CD4-positive, alpha-beta T cell (primary cell): ENCODE results near the gene GAPDHS. TPM values are rescaled to one million over a fixed set of nuclear protein-coding genes. Genes with fewer than 3 reads are reported as not detected.

Experiments used
- ATAC-seq: fragments of 200-7000 bp; cut with Tn5 transposase; one replicate; pipeline ENCODE4 v1.10.0; 2022; ENCODE audit warnings: mild to moderate bottlenecking; ENCODE audit not compliant: poor library complexity
- CTCF ChIA-PET: fragments of 350-600 bp; sonication (Branson Sonifier 250); formaldehyde crosslinking; loops from one replicate; lab custom pipeline; 2021; ENCODE audit warnings: antibody characterized with exemption, inconsistent platforms; lab: Charles Lee
- POLR2A ChIA-PET: fragments of 350-600 bp; sonication (Branson Sonifier 250); formaldehyde crosslinking; loops from one replicate; lab custom pipeline; 2021; ENCODE audit warnings: antibody characterized with exemption, inconsistent platforms; lab: Charles Lee
- DNase-seq, 14 experiments: peaks; one replicate each; pipeline ENCODE4 v3.0.0-alpha.2; 2013 to 2020; ENCODE audit warnings: mixed read lengths in 2 of 14
- H3K27ac ChIP-seq, 2 donors: one replicate each; pipeline versions ENCODE4 v1.5.1 to v1.7.0; 2013; ENCODE audit warnings: low read length in 2 of 2, low read depth in 1 of 2, mild to moderate bottlenecking in 1 of 2
- H3K27me3 ChIP-seq, 2 experiments: 1 replicate in 1 of 2; 2 replicates in 1 of 2; pipeline versions ENCODE4 v1.6.1 to v1.7.0; 2013; ENCODE audit warnings: low read length in 2 of 2, control low read depth in 1 of 2, mild to moderate bottlenecking in 1 of 2, moderate library complexity in 1 of 2; ENCODE audit not compliant: insufficient read depth in 2 of 2, control insufficient read depth in 1 of 2
- H3K36me3 ChIP-seq: one replicate; pipeline ENCODE4 v1.6.1; 2013; ENCODE audit warnings: low read length, control low read depth; ENCODE audit not compliant: insufficient read depth
- H3K4me1 ChIP-seq: one replicate; pipeline ENCODE4 v1.6.1; 2013; ENCODE audit warnings: low read length, control low read depth; ENCODE audit not compliant: insufficient read depth
- H3K4me3 ChIP-seq: one replicate; pipeline ENCODE4 v1.5.1; 2013; ENCODE audit warnings: mild to moderate bottlenecking, low read length, moderate library complexity
- H3K9me3 ChIP-seq, 2 experiments: 1 replicate in 1 of 2; 2 replicates in 1 of 2; pipeline versions ENCODE4 v1.6.1 to v1.7.0; 2013; ENCODE audit warnings: low read length in 2 of 2, mild to moderate bottlenecking in 2 of 2, control low read depth in 1 of 2, moderate library complexity in 1 of 2; ENCODE audit not compliant: control insufficient read depth in 1 of 2, insufficient read depth in 1 of 2
- H3K27ac Mint-ChIP-seq: one replicate; pipeline ENCODE4 v1.8.0; 2020; ENCODE audit warnings: mixed read lengths
- H3K27me3 Mint-ChIP-seq: one replicate; pipeline ENCODE4 v1.8.0; 2021; ENCODE audit warnings: mixed read lengths
- H3K36me3 Mint-ChIP-seq: one replicate; pipeline ENCODE4 v1.8.0; 2021; ENCODE audit warnings: low read depth, mixed read lengths
- H3K4me1 Mint-ChIP-seq: one replicate; pipeline ENCODE4 v1.8.0; 2021; ENCODE audit warnings: low read depth, mixed read lengths
- H3K4me3 Mint-ChIP-seq: one replicate; pipeline ENCODE4 v1.8.0; 2020; ENCODE audit warnings: mild to moderate bottlenecking, mixed read lengths
- H3K9me3 Mint-ChIP-seq: one replicate; pipeline ENCODE4 v1.8.0; 2020; ENCODE audit warnings: mixed read lengths
- intact Hi-C, 2 experiments: fragments of 100-400 bp; cut with DNase I in 1 of 2; cut with micrococcal nuclease in 1 of 2; formaldehyde crosslinking; loops; one replicate each; pipeline versions ENCODE4 v1.15.1 to v1.9.0; 2023 to 2025; cut with DNase I, micrococcal nuclease
- total RNA-seq, 174 experiments: library from RNA in 2 of 174; stranded (reverse) in 2 of 174; gene quantifications; one replicate each; pipeline ENCODE4 v1.2.3 and lab custom pipeline; 2021 to 2026
- TF ChIP-seq, protein P1 (sequence below): fragments of 200-600 bp; IDR thresholded peaks from one replicate; pipeline ENCODE4 v1.8.0; 2022; ENCODE audit warnings: antibody characterized with exemption, mild to moderate bottlenecking

The GAPDHS gene
- total RNA-seq, 2 experiments from 2014 or later = not detected

DNA sequence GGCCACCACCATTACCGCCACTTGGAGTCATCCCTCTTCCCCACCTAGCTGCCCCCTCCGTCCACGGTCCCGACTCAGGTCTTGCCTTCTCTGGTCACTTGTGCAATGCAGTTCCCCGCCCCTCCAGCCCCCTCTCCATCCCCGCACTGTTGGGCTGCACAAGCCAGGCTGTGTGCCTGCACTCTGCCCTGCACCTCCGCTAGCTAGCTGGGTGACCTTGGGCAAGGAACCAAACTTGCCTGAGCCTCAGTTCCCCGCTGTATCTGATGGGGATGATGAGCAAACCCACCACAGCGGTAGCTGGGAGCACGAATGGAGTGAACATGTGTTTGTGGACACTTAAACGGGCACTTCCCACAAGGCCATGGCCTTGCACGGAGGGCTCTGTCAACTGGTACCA is 6.6 kb downstream of the GAPDHS start:
- intact Hi-C loops = no loop called here
- H3K27me3 ChIP-seq = peaks cover 0 to 2% of the 10 kb centered on the region in 2 experiments
- TF ChIP-seq, protein P1, sequence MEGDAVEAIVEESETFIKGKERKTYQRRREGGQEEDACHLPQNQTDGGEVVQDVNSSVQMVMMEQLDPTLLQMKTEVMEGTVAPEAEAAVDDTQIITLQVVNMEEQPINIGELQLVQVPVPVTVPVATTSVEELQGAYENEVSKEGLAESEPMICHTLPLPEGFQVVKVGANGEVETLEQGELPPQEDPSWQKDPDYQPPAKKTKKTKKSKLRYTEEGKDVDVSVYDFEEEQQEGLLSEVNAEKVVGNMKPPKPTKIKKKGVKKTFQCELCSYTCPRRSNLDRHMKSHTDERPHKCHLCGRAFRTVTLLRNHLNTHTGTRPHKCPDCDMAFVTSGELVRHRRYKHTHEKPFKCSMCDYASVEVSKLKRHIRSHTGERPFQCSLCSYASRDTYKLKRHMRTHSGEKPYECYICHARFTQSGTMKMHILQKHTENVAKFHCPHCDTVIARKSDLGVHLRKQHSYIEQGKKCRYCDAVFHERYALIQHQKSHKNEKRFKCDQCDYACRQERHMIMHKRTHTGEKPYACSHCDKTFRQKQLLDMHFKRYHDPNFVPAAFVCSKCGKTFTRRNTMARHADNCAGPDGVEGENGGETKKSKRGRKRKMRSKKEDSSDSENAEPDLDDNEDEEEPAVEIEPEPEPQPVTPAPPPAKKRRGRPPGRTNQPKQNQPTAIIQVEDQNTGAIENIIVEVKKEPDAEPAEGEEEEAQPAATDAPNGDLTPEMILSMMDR = no peak
- no peak overlapping the region for H3K4me3 Mint-ChIP-seq
- POLR2A ChIA-PET = no interaction called here
- CTCF ChIA-PET = no interaction called here
- DNase-seq (no peak), ATAC-seq (no peak)
- H3K36me3 ChIP-seq = no peaks in the 10 kb centered on the region
- peaks cover 9% of the 10 kb centered on the region for H3K4me1 Mint-ChIP-seq
- H3K9me3 ChIP-seq = no peaks in the 10 kb centered on the region
- no peak overlapping the region for H3K27ac Mint-ChIP-seq
- peaks cover 8% of the 10 kb centered on the region for H3K4me1 ChIP-seq
- no peaks in the 10 kb centered on the region for H3K9me3 Mint-ChIP-seq
- no peak overlapping the region for H3K27ac ChIP-seq
- no peaks in the 10 kb centered on the region for H3K36me3 Mint-ChIP-seq
- H3K27me3 Mint-ChIP-seq = no peaks in the 10 kb centered on the region
- no peak overlapping the region for H3K4me3 ChIP-seq

DNA sequence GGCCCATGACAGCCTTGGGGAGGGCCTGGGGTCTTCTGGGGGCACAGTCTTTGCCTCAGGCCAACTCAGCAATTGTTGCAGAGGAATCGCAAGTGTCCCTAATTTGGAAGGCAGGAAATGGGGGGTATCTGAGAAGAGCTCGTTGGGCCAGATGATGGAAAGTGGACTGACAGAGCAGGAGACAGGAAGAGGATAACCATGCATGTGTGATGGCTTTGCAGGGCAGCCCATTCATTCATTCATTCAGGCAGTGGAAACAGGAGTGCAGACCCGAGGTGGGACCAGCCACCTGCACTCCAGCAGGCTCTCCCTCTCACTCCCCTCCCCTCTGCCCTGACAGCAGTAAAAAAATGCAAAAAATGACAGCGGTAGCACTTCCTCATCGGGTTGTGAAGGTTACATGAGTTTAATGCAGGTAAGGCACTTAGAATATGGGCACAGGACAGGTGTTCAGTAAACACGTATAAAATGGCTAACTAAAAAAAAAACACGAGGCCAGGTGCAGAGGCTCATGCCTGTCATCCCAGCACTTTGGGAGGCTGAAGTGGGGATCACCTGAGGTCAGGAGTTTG is 7.2 kb downstream of the GAPDHS start:
- no peak overlapping the region for H3K4me3 Mint-ChIP-seq
- H3K27me3 ChIP-seq = no peaks in the 10 kb centered on the region
- TF ChIP-seq, protein P1 = no peak
- H3K4me1 ChIP-seq = peaks cover 13% of the 10 kb centered on the region
- ChIA-PET CTCF (no interaction called here), POLR2A (no interaction called here)
- DNase-seq = no peak
- intact Hi-C loops = no loop called here
- H3K9me3 ChIP-seq = no peaks in the 10 kb centered on the region
- H3K4me3 ChIP-seq = no peak overlapping the region
- no peak overlapping the region for H3K27ac Mint-ChIP-seq
- H3K9me3 Mint-ChIP-seq = no peaks in the 10 kb centered on the region
- ATAC-seq = no peak
- H3K27me3 Mint-ChIP-seq = no peaks in the 10 kb centered on the region
- no peaks in the 10 kb centered on the region for H3K36me3 Mint-ChIP-seq
- H3K4me1 Mint-ChIP-seq = peaks cover 11% of the 10 kb centered on the region
- H3K36me3 ChIP-seq = no peaks in the 10 kb centered on the region
- no peak overlapping the region for H3K27ac ChIP-seq

GRCh38 chr19:35542209-35542608 is 9.0 kb downstream of the GAPDHS start:
- H3K27me3 ChIP-seq = no peaks in the 10 kb centered on the region
- ATAC-seq (no peak), DNase-seq (no peak)
- no peaks in the 10 kb centered on the region for H3K27me3 Mint-ChIP-seq
- no peak overlapping the region for H3K27ac ChIP-seq
- intact Hi-C loops = no loop called here
- CTCF ChIA-PET = no interaction called here
- H3K36me3 Mint-ChIP-seq = peaks cover 5% of the 10 kb centered on the region
- no peaks in the 10 kb centered on the region for H3K9me3 ChIP-seq
- POLR2A ChIA-PET = no interaction called here
- peaks cover 29% of the 10 kb centered on the region for H3K4me1 ChIP-seq
- no peaks in the 10 kb centered on the region for H3K9me3 Mint-ChIP-seq
- H3K4me1 Mint-ChIP-seq = peaks cover 25% of the 10 kb centered on the region
- TF ChIP-seq, protein P1 = no peak
- H3K27ac Mint-ChIP-seq = no peak overlapping the region
- no peak overlapping the region for H3K4me3 Mint-ChIP-seq
- H3K36me3 ChIP-seq = peaks cover 6% of the 10 kb centered on the region
- H3K4me3 ChIP-seq = no peak overlapping the region
